HG03175 (cell line): ENCODE results near the gene NFKBIZ.
"Not testable (repeated sequence)": the region's sequence is repeated elsewhere in the genome, so short reads cannot be mapped to it uniquely, and the experiment has no call there.

Experiments
- ATAC-seq: cut with Tn5 transposase; IDR thresholded peaks from one replicate; pipeline ENCODE4 v1.9.1; 2021; ENCODE audit warnings: mild to moderate bottlenecking, moderate library complexity; ENCODE audit not compliant: unreplicated experiment

The NFKBIZ gene

GRCh38 chr3:101868534-101869464, 19.5 kb downstream of the NFKBIZ start:
- no peak for ATAC-seq

DNA sequence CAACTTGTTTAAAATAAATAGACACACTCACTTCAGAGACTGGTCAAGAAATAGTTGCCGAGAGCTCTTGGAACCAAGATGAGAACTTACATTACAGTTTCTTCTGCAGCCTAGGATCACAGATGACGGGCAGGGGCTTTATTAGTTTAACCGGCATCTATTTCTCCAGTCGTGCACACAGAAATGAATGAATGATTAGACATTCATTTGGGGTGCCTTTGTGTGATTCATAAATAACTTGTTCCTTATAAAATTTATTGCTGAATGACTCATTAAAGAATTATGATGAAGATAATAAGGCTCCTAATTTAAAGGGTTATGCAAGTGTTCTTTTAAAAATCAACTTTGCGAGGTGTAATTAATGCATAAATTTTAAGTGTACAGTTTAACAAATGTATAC, 20.8 kb downstream of the NFKBIZ start:
- no peak for ATAC-seq

DNA sequence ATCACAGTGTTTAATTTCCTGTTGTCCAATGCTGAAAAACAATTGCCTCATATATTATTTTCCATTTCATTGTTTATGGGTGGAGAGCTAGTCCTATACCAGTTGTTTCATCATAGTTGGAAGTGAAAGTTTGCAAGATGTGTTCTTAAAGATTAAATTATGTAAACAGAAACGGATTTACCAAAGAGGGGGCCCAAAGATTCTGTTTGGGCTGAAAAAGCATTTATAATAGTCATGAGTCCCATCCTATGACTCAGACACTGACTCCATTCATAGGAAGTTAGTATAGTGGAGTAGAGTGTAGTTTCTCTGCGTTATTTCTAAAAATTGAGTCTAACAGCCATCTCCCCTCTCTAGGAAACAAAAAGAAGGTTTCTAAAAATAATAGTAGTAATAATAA, 24.3 kb downstream of the NFKBIZ start:
- ATAC-seq = no peak

- ATAC-seq = no peak
Measured at GRCh38 chr3:101876142-101876541, 26.8 kb downstream of the NFKBIZ start.

DNA sequence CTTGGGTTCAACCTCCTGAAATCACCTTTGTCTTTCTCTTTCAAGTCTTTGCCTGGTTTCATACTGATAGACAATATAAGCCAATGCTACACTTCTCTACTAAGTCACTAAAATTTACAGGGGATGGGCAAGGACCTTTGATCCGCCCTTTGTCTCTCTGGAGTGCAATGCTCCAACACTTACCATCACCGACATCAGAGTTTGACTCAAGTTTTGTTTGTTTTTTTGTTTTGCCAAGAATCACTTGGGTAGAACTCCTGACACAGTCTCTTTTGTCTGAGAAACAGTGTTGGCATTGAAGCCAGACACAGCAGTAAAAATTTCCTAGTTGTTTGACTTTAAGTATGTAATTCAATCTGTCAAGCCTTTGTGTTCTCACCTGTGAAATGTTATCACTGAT, 29.3 kb downstream of the NFKBIZ start:
- no peak for ATAC-seq

DNA sequence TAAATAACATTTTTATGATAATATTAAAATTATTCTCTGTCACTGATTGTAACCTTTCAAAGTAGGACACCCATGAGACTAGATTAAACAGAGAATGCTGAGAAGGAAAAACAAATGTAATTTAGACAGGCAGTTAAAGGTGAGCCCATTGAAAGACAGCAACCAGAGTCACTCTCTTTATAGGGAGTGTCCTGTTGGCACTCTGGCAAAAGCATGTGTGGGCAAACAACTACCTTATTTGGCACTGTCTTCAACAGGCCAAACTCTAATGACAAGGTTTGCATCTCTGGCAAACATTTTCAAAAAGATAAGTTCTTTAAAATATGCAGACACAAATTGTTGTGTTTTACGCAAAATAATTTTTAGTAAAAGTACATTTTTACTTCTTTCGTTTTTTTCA, 29.8 kb downstream of the NFKBIZ start:
- no peak for ATAC-seq

DNA sequence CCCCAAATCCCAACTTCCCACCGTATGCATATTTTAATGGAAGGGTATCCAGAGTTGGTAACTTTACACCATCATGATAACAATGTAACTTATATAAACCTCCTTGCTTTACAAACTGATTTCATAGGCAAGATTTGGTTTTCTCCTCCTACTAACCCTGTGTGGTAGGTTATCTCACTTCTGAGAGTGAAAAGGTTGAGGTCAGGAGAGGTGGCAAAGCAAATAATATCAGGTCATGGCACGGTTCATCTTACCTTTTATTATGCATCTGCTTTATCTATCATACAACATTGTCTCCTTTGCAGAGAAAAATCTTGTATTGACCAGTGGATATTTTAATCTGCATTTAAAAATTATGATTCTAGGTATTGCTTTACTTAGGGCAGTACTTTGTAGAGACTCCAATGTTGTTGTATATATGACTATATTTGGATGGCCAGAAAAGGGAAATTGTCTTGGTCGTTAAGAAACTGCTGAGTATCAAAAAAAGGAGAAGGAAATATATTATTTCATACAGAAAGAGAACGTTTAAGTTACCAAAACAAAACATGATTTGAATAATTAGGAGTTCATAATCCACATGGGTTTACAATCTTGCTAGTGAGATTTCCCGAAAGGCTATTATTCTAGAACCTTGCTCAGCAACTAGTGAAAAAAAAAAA, 30.4 kb downstream of the NFKBIZ start:
- ATAC-seq = no peak

DNA sequence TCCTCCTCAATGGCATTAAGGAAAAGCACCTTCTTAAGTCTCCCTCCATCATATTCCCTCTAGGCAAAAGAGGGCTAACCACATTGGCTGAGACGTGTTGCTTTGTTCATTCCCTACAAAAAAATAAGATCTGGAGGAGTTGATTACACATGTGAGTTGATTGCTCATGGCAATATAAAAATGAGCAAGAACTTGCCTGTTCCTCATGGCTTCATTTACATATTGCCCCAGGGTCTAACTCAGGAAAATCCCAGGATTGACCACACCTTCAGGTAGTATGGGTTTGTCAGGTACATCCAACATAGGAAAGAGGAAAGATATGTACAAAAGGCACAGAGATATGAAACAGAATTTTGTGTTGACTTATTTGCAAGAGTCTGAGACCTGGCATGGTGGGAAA, 35.5 kb downstream of the NFKBIZ start:
- ATAC-seq = no peak

GRCh38 chr3:101885584-101885983, 36.3 kb downstream of the NFKBIZ start:
- ATAC-seq = not testable (repeated sequence)

DNA sequence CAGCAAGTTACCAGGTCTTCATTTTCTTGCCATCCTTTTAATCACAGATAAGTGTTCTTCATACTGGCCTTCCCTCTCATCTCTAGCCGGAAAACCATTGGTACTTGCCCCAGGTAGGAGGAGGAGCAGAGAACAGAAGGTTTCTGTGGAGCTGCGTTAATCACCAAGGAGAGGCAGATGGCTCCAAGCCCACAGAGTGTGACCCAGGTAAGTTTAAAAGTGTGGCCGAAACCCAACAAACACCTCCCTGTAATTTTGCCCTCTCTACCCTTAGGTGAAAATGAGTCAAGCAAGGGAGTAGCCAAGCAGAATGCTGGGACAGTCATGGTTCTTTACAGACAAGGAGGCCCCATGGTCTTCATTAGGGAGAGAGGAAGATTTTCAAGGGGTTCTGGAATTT, 37.3 kb downstream of the NFKBIZ start:
- ATAC-seq = no peak

DNA sequence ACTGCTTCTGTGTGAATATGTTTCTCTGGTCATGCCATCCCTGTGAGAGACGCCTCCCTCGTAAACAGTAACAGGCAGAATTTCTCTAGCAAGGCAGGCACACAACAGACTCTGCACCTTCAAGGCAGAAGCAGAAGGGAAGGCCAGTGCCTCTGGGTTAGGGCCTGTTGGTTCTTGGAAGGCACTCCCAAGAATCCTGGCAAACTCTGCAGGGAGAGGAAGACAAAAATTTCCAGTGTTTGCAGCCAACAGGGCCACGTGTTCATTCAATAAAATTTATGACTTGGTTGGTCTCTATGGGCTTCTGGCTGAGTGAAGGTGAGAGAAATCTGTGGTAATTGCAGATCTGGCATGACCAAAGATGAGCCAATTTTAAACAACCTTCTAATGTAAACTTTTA, 39.3 kb downstream of the NFKBIZ start:
- no peak for ATAC-seq

DNA sequence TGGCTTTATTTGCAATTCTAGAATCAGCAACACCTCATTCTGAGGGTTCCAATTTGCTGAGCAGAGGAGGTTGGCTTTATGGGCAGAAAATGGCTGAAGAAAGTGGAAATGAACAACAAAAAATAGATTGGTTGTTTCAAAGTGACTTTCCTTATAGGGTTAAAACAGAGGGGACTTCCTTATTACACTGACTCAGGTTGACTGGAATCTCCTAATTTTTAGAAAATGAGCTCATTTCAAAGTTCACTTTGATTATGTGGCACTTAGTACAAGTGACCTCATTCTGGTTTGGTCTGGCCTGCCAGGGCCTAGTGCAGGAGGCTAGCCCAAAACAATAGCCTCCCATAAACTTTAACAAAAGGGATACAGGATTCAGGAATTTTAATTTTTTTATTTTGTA, 41.4 kb downstream of the NFKBIZ start:
- no peak for ATAC-seq

GRCh38 chr3:101892648-101893047, 43.3 kb downstream of the NFKBIZ start:
- ATAC-seq = no peak

GRCh38 chr3:101896083-101896757, 46.9 kb downstream of the NFKBIZ start:
- ATAC-seq = no peak

GRCh38 chr3:101897013-101897412, 47.7 kb downstream of the NFKBIZ start:
- ATAC-seq = no peak

- ATAC-seq = no peak
Measured at GRCh38 chr3:101898039-101898438, 48.7 kb downstream of the NFKBIZ start.

- ATAC-seq = peak; percentile 93
Measured at GRCh38 chr3:101898752-101899169, 49.4 kb downstream of the NFKBIZ start.

GRCh38 chr3:101900316-101900715, 51.0 kb downstream of the NFKBIZ start:
- ATAC-seq = no peak

GRCh38 chr3:101900736-101901135, 51.4 kb downstream of the NFKBIZ start:
- no peak for ATAC-seq

DNA sequence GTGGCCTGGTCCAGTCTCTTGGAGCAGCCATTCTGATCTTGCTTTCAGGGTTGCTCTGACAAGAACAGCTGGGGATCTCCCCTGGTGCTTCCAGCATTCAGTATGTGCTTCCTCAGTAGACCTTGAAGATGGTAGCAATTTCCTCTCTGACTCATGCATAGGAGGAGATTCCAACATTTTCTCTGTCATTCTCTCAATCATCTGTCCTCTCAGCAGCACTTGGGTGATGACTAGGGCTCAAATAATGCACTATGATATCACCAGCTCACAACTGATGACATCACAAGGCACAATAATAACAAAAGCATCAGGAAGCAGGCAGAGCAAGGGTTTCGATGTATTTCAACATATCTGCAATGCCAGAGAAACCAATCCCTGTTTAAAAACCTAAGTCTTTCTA, 52.7 kb downstream of the NFKBIZ start:
- no peak for ATAC-seq

GRCh38 chr3:101903451-101903871, 54.1 kb downstream of the NFKBIZ start:
- ATAC-seq = no peak

DNA sequence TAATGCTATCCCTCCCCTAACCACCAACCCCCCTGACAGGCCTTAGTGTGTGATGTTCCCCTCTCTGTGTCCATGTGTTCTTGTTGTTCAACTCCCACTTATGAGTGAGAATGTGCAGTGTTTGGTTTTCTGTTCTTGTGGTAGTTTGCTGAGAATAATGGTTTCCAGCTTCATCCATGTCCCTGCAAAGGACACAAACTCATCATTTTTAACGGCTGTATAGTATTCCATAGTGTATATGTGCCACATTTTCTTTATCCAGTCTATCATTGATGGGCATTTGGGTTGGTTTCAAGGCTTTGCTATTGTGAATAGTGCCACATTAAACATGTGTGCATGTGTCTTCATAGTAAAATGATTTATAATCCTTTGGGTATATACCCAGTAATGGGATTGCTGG, 56.3 kb downstream of the NFKBIZ start:
- not testable (repeated sequence) for ATAC-seq
